Hypothalamus (tissue), 51 donors: ENCODE data around the gene C2orf74.
"Not testable (repeated sequence)": the region's sequence is repeated elsewhere in the genome, so short reads cannot be mapped to it uniquely, and the experiment has no call there.

Source experiments
- DNase-seq, 51 donors: peaks; one replicate each; lab custom pipeline; 2025; lab: John Stamatoyannopoulos, UW

The C2orf74 gene

DNA sequence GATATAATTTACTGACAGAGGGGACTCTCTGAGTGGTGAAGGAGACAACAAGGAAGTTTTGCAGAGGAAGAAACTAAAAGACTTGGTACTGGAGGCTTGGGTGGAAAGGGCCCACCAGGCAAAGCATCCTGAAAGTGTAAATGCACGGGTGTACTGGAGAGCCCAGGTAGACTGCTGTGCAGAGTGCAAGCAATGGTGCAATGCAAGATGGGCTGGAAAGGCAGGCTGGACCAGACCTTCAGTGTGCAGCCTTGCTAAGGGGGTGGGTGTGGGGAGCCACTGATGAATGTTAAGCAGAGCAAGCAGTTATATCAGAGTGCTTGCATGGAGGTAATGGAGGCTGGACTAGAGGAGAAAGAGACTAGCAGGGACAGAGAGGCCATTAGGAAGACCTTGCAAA, 10.7 kb downstream of the C2orf74 start:
- no peak for DNase-seq

DNA sequence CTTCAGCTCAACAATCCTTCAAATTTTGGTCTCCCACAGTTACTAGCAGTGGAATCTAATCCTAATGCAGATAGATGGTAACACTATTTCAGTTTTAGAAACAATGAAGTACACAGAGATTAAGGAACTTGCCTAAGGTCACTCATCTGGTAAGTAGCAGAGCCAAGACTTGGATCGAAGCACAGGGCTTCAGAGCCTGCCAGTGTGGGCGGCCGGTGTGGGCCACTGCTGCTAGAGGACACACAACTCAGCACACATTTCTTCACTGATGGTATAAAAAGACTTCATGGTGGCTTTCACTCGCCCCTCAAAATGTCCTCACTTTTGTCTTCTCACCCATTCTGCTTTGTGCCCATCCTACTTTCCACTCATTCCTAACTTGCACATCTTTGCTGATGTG, 11.1 kb downstream of the C2orf74 start:
- no peak for DNase-seq

DNA sequence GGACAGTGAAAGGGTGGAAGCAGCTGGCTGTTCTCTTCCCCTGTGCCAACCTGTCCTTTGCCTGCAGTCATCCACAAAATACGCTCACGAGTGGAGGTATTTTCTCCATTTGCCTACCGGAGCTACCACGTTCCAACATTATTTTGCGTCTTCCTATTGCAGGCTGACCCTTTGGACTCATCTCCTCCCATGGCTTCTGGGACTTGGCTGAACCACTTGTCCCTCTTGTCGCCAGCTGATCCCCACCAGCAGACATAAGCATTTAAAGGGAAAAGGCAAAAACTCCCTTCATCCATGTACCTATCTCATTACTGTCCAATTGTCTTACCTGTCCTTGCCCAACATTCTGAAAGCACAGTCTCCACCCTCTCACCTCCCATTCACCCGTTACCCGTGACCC, 13.0 kb downstream of the C2orf74 start:
- DNase-seq = no peak

DNA sequence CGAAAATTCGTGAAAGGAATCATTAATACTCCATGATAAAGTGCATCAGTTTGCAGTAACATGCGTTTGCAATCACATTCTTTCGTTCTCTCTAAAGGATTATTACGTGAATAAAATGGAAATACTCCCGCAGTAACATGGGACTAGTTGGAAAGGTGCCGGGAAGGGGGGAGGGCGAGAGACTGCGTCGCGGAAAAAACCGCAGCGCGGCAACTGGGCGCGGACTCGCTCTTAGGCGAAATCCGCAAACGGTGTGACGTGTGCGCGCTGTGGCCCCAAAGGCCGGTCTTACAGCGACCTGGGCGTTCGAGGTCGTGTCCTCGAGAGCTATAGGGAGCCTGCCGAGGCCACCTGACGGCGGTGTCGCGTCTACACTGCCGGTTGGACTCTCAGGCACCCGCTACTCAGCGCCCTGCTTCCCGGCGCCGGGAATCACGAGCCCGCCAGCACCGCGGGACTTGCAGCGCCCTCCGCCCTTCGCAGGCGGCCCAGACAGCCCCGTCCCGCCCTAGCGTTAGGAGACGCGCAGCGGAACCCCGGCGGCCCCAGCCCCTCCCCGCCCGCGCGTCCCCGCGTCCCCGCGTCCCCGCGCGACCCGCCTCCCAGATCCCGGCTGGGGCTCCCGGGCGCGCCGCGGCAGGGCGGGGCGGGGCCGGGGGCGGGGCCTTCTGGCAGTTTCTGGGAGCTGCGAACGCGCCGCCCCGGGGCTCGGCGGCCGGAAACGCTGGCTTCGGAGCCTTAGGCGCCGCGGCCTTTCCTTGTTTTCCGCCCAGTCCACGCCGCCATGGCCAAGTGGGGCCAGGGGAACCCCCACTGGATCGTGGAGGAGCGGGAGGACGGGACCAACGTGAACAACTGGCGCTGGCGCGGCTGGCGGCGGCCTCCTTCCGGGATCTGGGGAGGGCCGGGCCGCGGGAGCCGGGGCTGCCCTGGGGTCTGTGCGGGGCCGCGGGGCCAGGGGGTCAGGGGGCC, 15.1 kb downstream of the C2orf74 start:
- peak; percentile 42 to 97 (median 87) for DNase-seq

DNA sequence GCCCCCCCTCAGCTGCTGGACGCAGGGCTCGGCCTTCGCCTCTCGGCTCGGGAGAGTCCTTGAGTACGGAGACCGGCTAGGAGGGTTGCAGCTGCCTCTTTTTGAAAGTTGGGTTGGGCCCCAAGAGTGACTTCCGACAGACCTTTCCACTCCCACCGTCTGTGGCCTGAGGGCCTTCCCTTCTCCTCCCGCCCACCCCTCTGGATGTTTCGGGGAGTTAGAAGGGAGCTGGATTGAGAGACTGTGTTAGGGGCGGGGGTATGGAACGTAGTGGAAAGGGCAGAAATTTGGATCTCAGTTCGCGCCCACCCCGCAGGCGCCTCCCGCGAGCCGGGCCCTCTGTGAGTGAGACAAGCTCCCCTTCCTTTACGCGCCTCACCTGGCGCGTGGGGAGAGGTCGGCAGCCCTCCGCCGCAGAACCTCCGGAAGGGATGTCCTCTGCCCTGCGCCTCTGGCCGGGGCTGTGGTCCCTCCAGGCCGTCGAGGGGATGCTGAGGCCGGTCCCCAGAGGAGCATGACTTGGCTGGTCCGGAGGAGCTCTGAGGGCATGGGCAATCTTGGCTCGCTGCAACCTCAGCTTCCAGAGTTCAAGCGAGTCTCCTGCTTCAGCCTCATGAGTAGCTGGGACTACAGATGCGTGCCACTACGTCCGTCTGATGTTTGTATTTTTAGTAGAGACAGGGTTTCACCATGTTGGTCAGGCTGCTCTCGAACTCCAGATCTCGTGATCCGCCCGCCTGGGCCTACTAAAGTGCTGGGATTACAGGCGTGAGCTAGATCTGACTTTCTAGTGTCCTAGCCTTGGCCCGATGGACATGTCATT, 15.9 kb downstream of the C2orf74 start:
- DNase-seq = peak in 12 of 51 donors; percentile 25 to 77 (median 52)

DNA sequence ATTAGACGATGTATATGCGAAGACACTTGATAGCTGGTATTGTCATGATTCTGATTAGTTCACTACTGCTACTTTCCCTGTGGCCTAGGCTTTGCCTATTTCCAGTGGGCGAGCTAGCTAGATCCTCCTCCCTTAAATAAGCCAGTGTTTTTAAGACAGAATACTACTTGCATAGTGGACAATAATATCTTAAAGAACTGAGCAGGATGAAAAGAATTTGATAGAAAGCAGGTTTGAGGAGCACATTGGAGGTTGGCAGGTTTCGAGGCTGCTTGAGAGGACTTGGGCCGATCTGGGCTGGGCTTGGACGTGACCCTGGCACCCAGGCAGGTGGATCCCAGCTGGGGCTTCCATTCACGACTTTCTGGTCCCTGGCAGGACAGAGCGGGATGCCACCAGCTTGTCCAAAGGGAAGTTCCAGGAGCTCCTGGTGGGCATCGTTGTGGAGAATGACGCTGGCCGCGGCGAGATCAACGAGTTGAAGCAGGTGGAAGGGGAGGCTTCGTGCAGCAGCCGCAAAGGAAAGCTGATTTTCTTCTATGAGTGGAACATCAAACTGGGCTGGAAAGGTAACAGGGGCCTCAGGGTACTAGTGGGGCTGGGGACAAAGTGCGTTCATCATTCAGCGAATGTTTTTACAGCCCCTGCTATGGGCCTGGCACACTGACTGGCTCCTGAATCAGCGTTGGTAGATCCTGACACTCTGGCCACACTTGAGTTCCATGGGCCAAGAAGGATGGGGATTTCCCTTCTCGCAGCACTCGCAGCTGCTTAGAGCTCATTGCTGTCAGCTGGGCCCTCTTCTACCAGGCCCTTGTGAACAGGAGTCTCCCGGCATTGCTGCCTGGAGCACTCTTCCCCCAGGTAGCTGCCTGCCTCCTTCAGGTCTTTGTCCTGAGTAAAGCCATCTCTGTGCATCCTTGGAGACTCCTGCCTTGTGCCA, 16.9 kb downstream of the C2orf74 start:
- DNase-seq = peak in 2 of 51 donors; percentile 6 to 93

DNA sequence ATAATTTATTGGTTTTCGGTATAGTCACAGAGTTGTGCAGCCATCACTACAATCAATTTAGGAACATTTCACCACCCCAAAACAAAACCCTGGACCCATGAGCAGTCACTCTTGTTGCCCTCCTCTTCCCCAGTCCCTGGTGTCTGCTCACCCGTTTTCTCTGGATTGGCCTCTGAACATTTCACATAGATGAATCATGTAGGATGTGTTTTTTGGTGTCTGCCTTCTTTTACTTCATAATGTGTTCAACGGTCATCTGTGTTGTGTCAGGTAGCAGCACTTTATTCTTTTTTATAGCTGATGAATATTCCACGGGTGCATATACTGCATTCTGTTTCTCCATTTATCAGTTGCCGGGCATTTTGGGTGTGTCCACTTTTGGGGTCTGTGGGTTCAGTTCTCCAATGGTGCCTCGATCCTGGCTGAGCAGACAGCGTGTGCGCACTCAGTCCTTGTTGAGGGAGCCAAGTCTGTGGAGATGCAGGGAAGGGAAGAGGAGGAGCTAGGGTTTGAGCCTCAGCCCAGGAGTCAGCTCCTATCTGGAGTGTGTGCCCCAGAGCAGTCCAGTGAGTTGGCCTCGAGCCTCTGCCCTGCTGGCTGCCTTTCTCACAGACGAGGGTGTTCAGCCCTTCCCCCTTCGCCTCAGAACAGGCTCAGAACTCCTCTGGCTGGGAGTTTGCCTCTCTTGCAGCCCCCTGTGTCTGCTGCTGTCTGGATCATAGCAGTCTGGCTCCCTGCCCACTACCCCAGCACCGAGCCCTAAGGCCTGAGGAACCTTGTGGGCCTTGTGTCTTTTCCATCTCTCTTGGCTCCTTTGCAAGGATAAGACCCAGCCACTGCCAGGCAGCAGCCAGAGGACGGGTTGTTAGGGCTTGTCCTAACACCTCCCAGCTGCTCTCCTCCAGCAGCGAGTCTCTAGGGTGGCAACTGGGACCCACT, 18.0 kb downstream of the C2orf74 start:
- DNase-seq = peak in 37 of 51 donors; percentile 11 to 80 (median 40)

DNA sequence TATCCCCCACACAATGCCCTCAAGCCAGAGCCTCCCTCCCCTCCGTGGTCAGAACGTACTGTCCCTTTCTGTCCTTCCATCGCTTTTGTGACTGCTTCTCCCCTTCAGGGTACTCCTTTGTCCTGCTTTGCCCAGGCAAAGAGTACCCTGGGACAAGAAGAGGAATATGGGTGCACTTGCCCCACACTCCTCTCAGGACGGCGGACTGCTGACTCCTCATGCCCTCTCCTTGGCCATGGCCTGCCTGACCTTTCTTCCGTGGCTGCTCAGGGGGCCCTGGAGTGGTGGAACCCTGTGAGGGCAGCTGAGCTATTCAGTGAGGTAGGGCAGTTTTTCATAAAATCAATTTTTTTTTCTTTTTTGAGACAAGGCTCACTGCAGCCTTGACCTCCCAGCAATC, 18.7 kb downstream of the C2orf74 start:
- no peak for DNase-seq

DNA sequence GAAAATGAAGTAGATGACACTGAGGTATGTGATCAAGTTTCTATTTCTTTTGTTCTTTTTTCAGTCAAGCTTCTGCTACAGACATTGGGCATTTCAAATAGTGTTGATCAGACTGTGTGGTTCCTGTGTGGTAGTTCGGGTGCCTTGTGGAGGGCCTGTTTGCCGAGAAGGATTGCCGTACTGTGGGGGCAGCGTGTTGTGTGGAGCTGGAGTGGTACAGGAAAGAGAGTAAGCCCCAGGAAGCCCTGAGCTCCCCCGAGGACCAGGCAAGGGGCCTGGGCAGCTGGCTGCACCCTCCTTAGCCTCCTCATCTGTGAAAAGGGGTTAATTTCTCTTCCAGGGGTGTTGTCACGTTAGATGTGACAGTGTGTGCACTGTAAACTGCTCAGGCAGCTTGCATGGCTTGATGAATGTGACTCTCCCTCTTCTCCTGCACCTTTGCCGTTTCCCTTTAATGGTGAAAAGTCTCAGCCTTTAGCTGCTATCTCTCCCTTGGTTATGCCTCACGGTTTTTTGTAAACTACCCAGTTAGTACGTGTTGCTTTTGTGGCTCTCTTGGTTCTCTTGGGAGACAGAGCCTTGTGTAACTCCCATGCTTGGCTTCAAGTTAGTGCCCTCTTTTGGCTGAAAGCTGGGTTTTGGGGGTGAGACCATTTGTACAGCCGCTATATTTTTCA, 19.5 kb downstream of the C2orf74 start:
- DNase-seq = peak in 1 of 51 donors; percentile 21

DNA sequence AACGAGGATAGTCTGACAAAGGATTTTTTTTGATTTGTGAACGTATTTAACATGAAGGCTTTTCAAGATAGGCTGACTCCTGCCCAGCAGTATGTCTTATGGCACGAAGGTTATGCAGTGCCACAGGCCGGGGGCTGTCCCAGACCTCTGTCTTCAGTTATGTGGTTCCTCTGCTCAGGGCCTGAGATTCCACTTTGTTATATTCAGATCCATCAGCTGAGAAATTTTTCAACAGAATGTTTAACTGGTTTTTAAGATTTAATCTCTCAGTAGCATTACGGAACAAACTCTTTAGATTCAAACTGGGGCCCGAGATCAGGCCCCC, 20.0 kb downstream of the C2orf74 start:
- DNase-seq = no peak

DNA sequence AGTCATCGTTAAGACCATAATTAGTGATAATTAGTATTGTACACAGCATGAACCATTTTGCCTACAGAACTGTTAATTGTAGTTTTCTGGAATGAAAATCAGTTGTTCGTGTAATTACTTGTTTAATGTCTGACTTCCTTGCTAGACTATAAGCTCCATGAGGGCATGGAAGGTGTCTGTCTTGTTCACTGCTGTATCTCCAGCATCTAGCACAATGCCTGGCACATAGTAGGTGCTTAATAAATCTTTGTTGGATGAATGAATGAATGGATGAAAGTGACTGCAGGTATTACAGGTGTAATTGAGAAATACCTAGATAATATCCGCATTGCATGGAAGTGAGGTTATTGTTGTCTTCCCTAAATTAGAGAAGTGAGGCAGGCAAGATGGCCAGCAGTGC, 21.8 kb downstream of the C2orf74 start:
- DNase-seq = no peak

DNA sequence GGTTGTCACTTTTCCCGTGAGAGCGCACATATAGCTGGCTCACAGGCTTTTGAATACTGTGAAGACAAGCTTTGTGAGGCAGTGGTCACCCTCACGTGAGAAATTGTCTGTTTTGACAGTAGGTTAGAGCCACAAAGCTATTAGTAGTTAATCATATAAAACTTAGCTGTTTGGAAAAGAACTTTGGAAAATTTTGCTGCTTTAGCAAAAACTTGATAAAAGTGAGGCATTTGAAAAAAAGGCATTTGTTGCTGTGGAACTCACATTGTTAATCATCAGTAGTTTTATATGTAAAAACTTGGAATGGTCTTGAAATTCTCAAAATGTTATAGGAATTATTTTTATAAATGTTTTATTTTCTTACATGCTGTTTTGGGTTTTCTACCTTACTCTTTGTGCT, 22.3 kb downstream of the C2orf74 start:
- DNase-seq = no peak

DNA sequence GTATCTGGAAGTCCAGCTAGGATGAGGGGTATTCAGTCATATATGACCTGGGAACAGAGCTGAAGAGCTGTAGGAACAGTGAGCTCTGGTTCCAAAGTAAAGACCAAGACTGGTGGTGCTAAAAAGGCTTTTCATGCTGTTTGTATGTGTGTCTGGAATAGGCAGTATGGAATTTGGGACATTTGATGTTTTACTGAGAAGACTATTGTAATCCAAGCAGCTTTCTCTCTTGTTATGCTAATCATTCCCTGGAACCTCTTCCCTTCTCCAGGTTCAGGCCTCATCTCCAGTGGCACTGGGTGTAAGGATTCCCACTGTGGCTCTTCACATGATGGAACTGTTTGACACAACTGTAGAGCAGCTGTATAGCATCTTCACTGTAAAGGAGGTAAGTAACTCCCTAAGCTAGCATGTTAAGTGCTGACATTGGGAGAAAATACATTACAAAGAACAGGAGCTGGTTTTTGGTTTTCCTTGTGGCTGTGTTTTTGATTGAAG, 23.3 kb downstream of the C2orf74 start:
- no peak for DNase-seq

DNA sequence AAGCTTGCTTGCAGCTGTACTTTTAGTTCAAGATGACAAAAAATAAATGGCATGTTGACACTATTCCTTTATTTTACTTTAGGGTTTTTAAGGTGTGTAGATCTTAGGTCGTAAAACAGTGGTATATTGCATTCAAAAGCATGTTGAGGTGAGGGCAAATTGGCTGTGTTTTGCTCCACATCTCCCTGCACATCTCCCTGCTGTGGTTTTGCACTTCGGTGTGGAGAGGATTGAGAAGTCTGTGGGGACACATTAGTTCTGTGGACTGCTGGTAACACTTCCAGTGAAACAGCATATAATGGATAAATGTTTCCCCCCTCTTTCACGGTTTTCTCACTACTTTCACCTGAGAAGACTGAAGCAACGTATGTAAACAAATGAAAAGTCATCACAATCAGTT, 25.1 kb downstream of the C2orf74 start:
- DNase-seq = no peak

DNA sequence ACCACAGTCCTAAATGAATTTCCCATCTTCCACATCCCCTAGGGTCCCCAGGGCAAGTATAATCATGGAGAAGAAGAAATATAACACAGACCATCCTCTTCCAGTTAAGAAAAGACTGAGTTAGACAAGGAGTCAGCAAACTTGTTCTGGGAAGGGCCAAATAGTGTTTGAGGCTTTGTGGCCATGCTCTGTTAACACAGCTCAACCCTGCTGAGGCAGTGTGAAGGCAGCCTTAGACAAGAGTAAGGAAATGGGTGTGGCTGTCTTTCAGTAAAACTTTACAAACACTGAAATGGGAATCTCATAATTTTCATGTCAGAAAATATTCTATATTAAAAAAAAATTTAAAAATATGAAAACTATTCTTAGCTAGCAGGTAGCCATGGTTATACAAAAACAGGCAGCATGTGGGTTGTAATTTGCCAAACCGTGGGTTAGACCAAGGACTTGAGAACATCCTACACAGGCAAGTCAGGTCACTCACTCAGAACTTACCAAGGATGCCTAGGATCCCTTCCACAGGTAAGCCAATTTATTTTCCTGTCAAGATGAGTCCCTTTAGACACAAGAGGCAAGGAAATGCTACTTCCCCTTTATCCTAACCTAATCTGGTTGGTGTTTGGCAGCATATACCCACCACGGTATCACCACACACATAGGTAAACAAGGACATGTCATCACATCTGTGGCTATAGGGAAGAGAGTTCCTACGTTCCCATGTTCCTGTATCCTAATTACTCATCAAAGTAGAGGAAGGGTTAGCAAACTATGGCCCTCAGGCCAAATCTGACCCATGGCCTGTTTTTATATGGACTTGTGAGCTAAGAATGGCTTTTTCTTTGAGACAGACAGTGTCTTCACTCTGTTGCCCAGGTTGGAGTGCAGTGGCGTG, 31.9 kb downstream of the C2orf74 start:
- DNase-seq = no peak

DNA sequence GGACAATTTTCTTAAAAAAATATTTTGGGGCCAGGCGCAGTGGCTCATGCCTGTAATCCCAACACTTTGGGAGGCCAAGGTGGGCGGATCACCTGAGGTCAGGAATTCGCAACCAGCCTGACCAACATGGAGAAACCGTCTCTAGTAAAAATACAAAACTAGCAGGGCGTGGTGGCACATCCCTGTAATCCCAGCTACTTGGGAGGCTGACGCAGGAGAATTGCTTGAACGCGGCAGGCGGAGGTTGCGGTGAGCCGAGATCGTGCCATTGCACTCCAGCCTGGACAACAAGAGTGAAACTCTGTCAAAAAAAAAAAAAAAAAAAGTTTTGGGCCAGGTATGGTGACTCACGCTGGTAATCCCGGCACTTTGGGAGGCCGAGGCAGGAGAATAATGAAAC, 32.7 kb downstream of the C2orf74 start:
- DNase-seq = not testable (repeated sequence)

DNA sequence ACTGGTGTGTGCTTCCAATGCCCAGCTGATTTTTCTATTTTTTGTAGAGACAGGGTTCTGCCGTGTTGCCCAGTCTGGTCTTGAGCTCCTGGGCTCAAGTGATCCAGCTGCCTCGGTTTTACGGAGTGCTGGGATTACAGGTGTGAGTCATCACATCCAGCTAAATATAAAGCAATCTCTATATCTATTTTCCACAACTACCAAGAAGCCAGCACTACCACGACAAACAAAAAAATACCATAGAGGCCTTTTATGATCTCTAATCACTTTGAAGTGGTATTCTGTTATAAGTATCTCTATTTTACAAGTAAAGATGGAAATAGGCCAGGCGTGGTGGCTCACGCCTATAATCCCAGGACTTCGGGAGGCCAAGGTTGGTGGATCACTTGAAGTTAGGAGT, 34.7 kb downstream of the C2orf74 start:
- no peak for DNase-seq

DNA sequence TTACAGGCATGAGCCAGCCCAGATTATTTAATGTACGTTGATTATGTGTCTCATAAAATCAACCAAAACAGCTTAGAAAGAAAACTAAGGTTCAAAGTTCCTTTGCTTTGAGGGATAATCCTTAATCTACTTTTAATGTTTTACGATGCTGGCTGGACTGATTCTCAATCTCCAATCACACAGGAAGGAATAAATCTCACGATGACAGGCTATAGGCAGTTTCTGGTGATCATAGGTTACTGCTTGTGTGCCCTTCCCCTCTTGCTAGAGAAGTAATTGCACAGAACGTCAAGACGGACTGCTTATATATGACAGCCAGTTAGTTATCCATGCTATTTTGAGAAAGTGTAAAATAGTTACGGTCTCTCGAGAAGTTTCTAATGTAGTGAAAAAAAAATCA, 43.1 kb downstream of the C2orf74 start:
- DNase-seq = no peak
